Smooth muscle cell (in vitro differentiated cells): ENCODE results near the gene FBXO47. TPM values are rescaled to one million over a fixed set of nuclear protein-coding genes. Genes with fewer than 3 reads are reported as not detected.

Experiments
- DNase-seq: peaks from one replicate; lab custom pipeline; 2025; ENCODE audit not compliant: unreplicated experiment; lab: John Stamatoyannopoulos, UW
- H2AFZ ChIP-seq: fragments of 200-600 bp; sonication (generic); 2 replicates; pipeline ENCODE4 v1.6.0; 2016; ENCODE audit warnings: antibody characterized with exemption, low read depth, mild to moderate bottlenecking
- H3F3A ChIP-seq: fragments of 200-600 bp; sonication (generic); 2 replicates; pipeline ENCODE4 v1.6.0; 2017; ENCODE audit warnings: antibody characterized with exemption, low read depth
- H3K27ac ChIP-seq: fragments of 200-600 bp; sonication (generic); 2 replicates; pipeline ENCODE4 v1.5.1; 2016; ENCODE audit warnings: low read depth, mild to moderate bottlenecking
- H3K27me3 ChIP-seq: fragments of 200-600 bp; sonication (generic); 2 replicates; pipeline ENCODE4 v1.6.1; 2016; ENCODE audit warnings: low read depth, mild to moderate bottlenecking
- H3K36me3 ChIP-seq: fragments of 200-600 bp; sonication (generic); 2 replicates; pipeline ENCODE4 v1.5.1; 2016; ENCODE audit warnings: low read depth
- H3K4me1 ChIP-seq: fragments of 200-600 bp; sonication (generic); 2 replicates; pipeline ENCODE4 v1.5.1; 2016; ENCODE audit warnings: low read depth
- H3K4me2 ChIP-seq: fragments of 200-600 bp; sonication (generic); 2 replicates; pipeline ENCODE4 v1.6.0; 2016; ENCODE audit warnings: mild to moderate bottlenecking
- H3K4me3 ChIP-seq: fragments of 200-600 bp; sonication (generic); 2 replicates; pipeline ENCODE4 v1.5.1; 2016; ENCODE audit warnings: mild to moderate bottlenecking
- H3K79me2 ChIP-seq: fragments of 200-600 bp; sonication (generic); 2 replicates; pipeline ENCODE4 v1.6.0; 2016; ENCODE audit warnings: low read depth, mild to moderate bottlenecking
- H3K9ac ChIP-seq: fragments of 200-600 bp; sonication (generic); 2 replicates; pipeline ENCODE4 v1.6.0; 2016; ENCODE audit warnings: low read depth
- H3K9me3 ChIP-seq: fragments of 200-600 bp; sonication (generic); replicated peaks from 2 replicates; pipeline ENCODE4 v1.5.1; 2016; ENCODE audit warnings: low read depth
- H4K20me1 ChIP-seq: fragments of 200-600 bp; sonication (generic); 2 replicates; pipeline ENCODE4 v1.6.0; 2016; ENCODE audit warnings: low read depth
- WGBS: methylation state at CpG from one replicate; pipeline ENCODE4 v1.1.7; 2016; ENCODE audit warnings: low lambda C conversion rate; 5-methylcytosine and 5-hydroxymethylcytosine counted together
- polyA plus RNA-seq: library from polyadenylated mRNA; unstranded; fragments of >200 nt; fragmentation: Nextera tagmentation; extraction: Ambion mirVana; gene quantifications from 2 replicates; pipeline ENCODE4 v1.2.1, GENCODE V29; 2016
- total RNA-seq: library from RNA; depleted of rRNA; stranded (reverse); fragments of >200 nt; gene quantifications from 2 replicates; pipeline ENCODE4 v1.2.3, GENCODE V29; 2014
- TF ChIP-seq, protein P1 (sequence below): fragments of 200-600 bp; sonication (generic); IDR thresholded peaks from 2 replicates; pipeline ENCODE4 v1.5.1; 2017; ENCODE audit warnings: borderline replicate concordance, mild to moderate bottlenecking, antibody characterized with exemption; ENCODE audit not compliant: insufficient read depth, poor library complexity, severe bottlenecking

The FBXO47 gene
- total and polyA plus RNA-seq, 2 experiments from 2014 or later, result not detected

DNA sequence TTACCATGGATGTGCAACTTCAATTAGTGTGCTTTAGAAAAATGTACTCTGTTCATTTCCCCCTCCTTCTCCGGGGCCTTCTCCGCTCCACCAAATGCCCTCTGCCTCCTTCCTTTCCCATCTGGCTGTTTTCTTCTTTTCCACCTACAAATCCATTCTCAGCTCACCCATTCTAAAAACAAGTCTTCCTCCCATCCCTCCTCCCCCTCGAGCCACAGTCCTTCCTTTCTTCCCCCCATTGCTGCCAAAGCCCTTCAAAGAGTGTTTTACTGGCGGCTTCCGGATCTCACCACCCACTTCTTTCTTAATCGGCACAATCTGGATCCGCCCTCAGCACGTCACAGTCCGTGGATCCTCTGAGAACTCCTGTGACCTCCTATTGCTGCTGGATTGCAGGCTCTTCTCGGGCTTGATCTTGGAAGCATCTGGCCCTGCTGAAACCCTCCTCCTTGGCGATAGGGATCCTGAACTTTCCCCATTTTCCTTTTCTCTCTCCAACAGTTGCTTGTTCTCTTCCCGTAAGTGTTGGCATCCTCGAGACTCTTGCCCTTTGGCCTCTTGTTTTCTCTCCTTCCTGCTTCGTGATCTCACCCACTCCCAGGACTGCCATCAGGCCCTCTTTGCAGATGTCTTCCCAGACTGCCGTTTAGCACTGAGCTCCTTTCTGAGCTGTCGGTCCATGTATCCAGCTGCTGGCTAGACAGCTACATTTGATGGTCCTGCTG is 36.0 kb upstream of the FBXO47 start:
- Histone ChIP-seq H3K4me3 (no peak overlapping the region), H3K4me1 (peaks cover 3% of the 10 kb centered on the region), H3K9me3 (no peaks in the 10 kb centered on the region), H3K4me2 (no peak overlapping the region), H3K27ac (no peak overlapping the region), H3F3A (no peaks in the 10 kb centered on the region), H4K20me1 (no peaks in the 10 kb centered on the region), H3K27me3 (no peaks in the 10 kb centered on the region), H2AFZ (no peak overlapping the region), H3K36me3 (no peaks in the 10 kb centered on the region), H3K79me2 (no peaks in the 10 kb centered on the region), H3K9ac (no peak overlapping the region)
- DNase-seq, result no peak
- 68% methylated on average over 16 of the region's 16 CpGs for WGBS
- TF ChIP-seq, protein P1, sequence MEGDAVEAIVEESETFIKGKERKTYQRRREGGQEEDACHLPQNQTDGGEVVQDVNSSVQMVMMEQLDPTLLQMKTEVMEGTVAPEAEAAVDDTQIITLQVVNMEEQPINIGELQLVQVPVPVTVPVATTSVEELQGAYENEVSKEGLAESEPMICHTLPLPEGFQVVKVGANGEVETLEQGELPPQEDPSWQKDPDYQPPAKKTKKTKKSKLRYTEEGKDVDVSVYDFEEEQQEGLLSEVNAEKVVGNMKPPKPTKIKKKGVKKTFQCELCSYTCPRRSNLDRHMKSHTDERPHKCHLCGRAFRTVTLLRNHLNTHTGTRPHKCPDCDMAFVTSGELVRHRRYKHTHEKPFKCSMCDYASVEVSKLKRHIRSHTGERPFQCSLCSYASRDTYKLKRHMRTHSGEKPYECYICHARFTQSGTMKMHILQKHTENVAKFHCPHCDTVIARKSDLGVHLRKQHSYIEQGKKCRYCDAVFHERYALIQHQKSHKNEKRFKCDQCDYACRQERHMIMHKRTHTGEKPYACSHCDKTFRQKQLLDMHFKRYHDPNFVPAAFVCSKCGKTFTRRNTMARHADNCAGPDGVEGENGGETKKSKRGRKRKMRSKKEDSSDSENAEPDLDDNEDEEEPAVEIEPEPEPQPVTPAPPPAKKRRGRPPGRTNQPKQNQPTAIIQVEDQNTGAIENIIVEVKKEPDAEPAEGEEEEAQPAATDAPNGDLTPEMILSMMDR, result no peak

DNA sequence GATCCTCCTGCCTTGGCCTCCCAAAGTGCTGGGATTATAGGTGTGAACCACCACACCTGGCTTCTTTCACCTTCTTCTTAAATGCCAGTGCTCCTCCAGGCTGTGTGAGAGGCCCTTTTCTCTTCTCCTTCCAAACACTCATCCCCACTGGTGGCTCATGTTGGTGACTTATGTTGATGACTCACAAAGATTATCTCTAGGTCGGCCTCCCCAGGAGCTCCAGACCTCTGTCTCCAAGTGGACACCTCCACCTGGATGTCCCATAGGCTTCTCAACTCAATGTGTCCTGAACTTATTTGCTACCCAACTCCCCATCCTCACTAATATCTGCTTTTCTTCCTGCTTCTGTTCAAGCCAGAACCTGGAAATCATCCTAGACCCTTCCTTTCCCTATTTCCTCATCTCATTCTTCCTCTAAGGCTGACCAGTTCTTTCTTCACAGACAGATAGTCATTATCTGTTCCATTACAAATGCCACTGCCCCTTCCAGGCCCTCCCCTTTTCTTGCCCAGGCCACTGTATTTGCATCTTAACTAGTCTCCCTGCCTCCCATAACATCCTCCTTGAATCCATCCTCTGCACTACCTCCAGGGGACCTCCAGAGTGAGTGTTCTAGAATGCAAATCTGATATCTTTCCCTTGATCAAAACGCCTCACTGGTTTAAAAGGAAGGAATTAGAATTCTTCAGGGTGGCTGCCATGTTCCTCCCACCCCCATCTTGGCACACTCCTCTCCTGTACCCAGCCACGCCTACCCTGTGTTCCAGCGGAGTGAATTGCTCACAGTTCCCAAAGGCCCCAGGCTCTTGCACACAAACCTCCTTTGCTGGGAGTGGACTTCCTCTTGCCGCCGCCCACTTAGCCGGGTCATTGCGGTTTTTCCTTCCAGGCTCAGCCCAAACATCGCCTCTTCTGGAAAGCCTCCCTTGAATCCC is 34.8 kb upstream of the FBXO47 start:
- H4K20me1 ChIP-seq, result no peaks in the 10 kb centered on the region
- H3K9ac ChIP-seq, result no peak overlapping the region
- peaks cover 3% of the 10 kb centered on the region for H3K4me1 ChIP-seq
- no peak overlapping the region for H3K4me3 ChIP-seq
- no peaks in the 10 kb centered on the region for H3K36me3 ChIP-seq
- H3F3A ChIP-seq, result no peaks in the 10 kb centered on the region
- TF ChIP-seq, protein P1, result no peak
- no peak for DNase-seq
- peak overlapping the region; percentile 11 for H3K4me2 ChIP-seq
- H3K79me2 ChIP-seq, result no peaks in the 10 kb centered on the region
- 60% methylated on average over 9 of the region's 9 CpGs for WGBS
- no peak overlapping the region for H2AFZ ChIP-seq
- no peaks in the 10 kb centered on the region for H3K27me3 ChIP-seq
- peak overlapping the region; percentile 44 for H3K27ac ChIP-seq
- H3K9me3 ChIP-seq, result no peaks in the 10 kb centered on the region

DNA sequence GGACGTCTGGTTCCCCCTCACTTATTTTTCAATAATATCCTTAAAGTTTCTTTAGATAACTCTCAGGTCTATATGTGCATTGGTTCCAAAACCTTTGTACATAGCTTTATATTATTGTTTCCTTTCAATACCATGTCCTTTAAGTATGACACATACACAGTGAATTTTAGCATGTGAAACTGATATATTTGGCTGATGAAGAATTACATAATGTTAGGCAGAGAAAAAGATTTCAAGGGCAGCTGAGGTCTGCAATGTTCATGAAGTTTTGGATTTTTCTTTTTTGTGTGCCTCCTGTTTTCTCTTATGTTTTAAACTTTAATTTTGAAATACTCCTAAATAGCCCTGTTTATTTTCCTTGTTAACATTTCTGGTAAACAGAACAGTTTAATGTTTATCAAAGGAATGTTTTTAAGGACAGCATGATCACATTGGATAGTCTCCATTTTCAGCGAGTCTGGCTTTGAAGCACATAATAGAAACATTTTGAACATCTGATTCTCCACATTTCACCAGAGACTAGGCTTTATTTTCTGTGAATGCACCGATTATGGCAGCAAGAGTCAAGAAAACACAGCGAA is 32.9 kb upstream of the FBXO47 start:
- Histone ChIP-seq H3K79me2 (no peaks in the 10 kb centered on the region), H3K4me1 (peaks cover 3% of the 10 kb centered on the region), H3K4me3 (no peak overlapping the region), H3K36me3 (no peaks in the 10 kb centered on the region), H3K9ac (no peak overlapping the region), H4K20me1 (no peaks in the 10 kb centered on the region), H3K27ac (peak overlapping the region; percentile 23), H3K4me2 (peak overlapping the region; percentile 49), H3F3A (no peaks in the 10 kb centered on the region), H3K27me3 (no peaks in the 10 kb centered on the region), H3K9me3 (no peaks in the 10 kb centered on the region), H2AFZ (peak overlapping the region; percentile 28)
- 77% methylated on average over 4 of the region's 4 CpGs for WGBS
- TF ChIP-seq, protein P1, result no peak
- no peak for DNase-seq
